Rectal smooth muscle tissue (tissue), 1 donor: ENCODE data around the gene PAPPA.

ENCODE experiments used
- H3K27ac ChIP-seq: one replicate; pipeline ENCODE4 v1.7.0; 2013; ENCODE audit warnings: low read depth, low read length, inconsistent platforms
- H3K27me3 ChIP-seq: one replicate; pipeline ENCODE4 v1.7.0; 2013; ENCODE audit warnings: low read length; ENCODE audit not compliant: control insufficient read depth, insufficient read depth
- H3K36me3 ChIP-seq: one replicate; pipeline ENCODE4 v1.7.0; 2013; ENCODE audit warnings: low read length; ENCODE audit not compliant: control insufficient read depth, insufficient read depth
- H3K4me1 ChIP-seq: one replicate; pipeline ENCODE4 v1.7.0; 2013; ENCODE audit warnings: low read length; ENCODE audit not compliant: control insufficient read depth, insufficient read depth
- H3K4me3 ChIP-seq: one replicate; pipeline ENCODE4 v1.7.0; 2013; ENCODE audit warnings: low read length
- H3K9ac ChIP-seq: one replicate; pipeline ENCODE4 v1.7.0; 2013; ENCODE audit warnings: low read length

PAPPA gene

DNA sequence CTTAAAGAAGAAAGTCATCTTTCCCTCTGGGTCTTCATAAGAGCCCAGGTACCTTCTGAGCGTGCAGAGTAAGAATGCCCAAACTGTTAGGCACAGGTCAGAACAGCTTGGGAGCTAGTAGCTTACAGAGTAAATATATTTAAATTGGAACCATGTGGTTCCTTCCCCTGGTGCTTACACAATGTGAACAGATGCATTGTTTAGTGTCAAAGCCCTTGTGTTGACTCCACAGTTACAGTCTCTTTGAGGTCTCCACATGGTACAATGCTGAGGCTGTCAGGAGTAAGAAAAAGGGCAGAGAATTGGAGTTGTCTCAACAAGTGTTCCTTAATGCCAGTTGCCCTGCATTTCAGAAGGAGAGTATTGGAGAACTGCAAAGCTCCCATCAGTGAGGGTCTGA is 188.5 kb downstream of the PAPPA start:
- Histone ChIP-seq H3K27me3 (no peaks in the 10 kb centered on the region), H3K9ac (no peak overlapping the region), H3K36me3 (no peaks in the 10 kb centered on the region), H3K4me3 (no peak overlapping the region), H3K4me1 (no peaks in the 10 kb centered on the region), H3K27ac (no peak overlapping the region)

DNA sequence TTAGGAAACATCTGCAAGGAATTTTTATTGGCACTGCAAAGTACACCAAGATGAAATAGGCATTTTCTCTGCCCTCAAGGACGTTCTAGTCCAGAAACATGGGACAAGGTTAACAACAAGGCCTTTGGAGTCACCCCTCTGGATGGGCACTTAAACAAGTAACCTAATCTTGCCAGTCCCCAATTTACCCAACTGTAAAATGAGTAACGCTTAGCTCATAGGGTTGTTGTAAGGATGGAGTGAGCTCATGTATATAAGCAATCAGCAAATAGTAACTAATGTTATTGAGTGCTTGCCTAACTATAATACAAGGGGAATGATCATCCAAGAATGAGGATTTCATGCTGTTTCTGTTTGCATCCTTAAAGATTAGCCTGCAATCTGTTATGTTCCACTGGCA is 189.3 kb downstream of the PAPPA start:
- Histone ChIP-seq H3K27me3 (no peaks in the 10 kb centered on the region), H3K4me3 (no peak overlapping the region), H3K9ac (no peak overlapping the region), H3K27ac (no peak overlapping the region), H3K4me1 (no peaks in the 10 kb centered on the region), H3K36me3 (no peaks in the 10 kb centered on the region)

- H3K4me3 ChIP-seq = no peak overlapping the region
- H3K27me3 ChIP-seq = no peaks in the 10 kb centered on the region
- H3K4me1 ChIP-seq = no peaks in the 10 kb centered on the region
- H3K9ac ChIP-seq = no peak overlapping the region
- H3K36me3 ChIP-seq = no peaks in the 10 kb centered on the region
- H3K27ac ChIP-seq = no peak overlapping the region
Observed at GRCh38 chr9:116344416-116344815, 190.8 kb downstream of the PAPPA start.

- Histone ChIP-seq H3K36me3 (no peaks in the 10 kb centered on the region), H3K4me1 (no peaks in the 10 kb centered on the region), H3K27me3 (no peaks in the 10 kb centered on the region), H3K4me3 (no peak overlapping the region), H3K27ac (no peak overlapping the region), H3K9ac (no peak overlapping the region)
Observed at GRCh38 chr9:116345393-116345792, 191.8 kb downstream of the PAPPA start.

- Histone ChIP-seq H3K27ac (no peak overlapping the region), H3K36me3 (no peaks in the 10 kb centered on the region), H3K4me1 (no peaks in the 10 kb centered on the region), H3K9ac (no peak overlapping the region), H3K4me3 (no peak overlapping the region), H3K27me3 (no peaks in the 10 kb centered on the region)
Observed at GRCh38 chr9:116345817-116346216, 192.2 kb downstream of the PAPPA start.

- no peak overlapping the region for H3K9ac ChIP-seq
- no peaks in the 10 kb centered on the region for H3K4me1 ChIP-seq
- no peaks in the 10 kb centered on the region for H3K36me3 ChIP-seq
- H3K27me3 ChIP-seq = no peaks in the 10 kb centered on the region
- no peak overlapping the region for H3K4me3 ChIP-seq
- H3K27ac ChIP-seq = no peak overlapping the region
Observed at GRCh38 chr9:116349684-116350083, 196.1 kb downstream of the PAPPA start.

GRCh38 chr9:116350213-116350612 is 196.6 kb downstream of the PAPPA start:
- Histone ChIP-seq H3K27me3 (no peaks in the 10 kb centered on the region), H3K9ac (no peak overlapping the region), H3K27ac (no peak overlapping the region), H3K4me3 (no peak overlapping the region), H3K36me3 (no peaks in the 10 kb centered on the region), H3K4me1 (peaks cover 4% of the 10 kb centered on the region)

DNA sequence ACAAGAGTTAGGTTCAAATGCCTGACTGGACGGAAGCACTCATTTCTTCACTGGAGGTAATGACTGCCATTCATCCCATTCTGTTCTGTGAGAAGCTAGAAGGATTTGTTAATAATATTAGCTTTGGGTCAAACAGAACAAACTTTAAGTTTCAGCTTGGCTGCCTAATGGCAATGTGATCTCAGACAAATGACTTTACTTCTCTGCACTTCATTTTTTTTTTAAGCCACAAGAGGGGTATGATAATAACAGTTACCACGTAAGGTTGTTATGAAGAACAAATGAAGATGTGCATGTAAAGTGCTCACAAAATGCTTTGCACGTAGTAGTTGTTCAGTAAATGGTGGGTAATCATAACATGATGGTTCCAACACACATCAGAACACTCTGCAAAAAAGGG is 199.4 kb downstream of the PAPPA start:
- no peaks in the 10 kb centered on the region for H3K36me3 ChIP-seq
- H3K9ac ChIP-seq = no peak overlapping the region
- H3K27ac ChIP-seq = no peak overlapping the region
- no peaks in the 10 kb centered on the region for H3K27me3 ChIP-seq
- peaks cover 11% of the 10 kb centered on the region for H3K4me1 ChIP-seq
- H3K4me3 ChIP-seq = no peak overlapping the region

- no peak overlapping the region for H3K4me3 ChIP-seq
- H3K4me1 ChIP-seq = peaks cover 11% of the 10 kb centered on the region
- H3K27ac ChIP-seq = peak overlapping the region; percentile 69
- no peak overlapping the region for H3K9ac ChIP-seq
- H3K27me3 ChIP-seq = no peaks in the 10 kb centered on the region
- no peaks in the 10 kb centered on the region for H3K36me3 ChIP-seq
Observed at GRCh38 chr9:116355153-116355921, 201.7 kb downstream of the PAPPA start.

GRCh38 chr9:116358251-116358650 is 204.7 kb downstream of the PAPPA start:
- Histone ChIP-seq H3K36me3 (no peaks in the 10 kb centered on the region), H3K4me1 (peaks cover 11% of the 10 kb centered on the region), H3K27ac (no peak overlapping the region), H3K9ac (no peak overlapping the region), H3K27me3 (no peaks in the 10 kb centered on the region), H3K4me3 (no peak overlapping the region)

DNA sequence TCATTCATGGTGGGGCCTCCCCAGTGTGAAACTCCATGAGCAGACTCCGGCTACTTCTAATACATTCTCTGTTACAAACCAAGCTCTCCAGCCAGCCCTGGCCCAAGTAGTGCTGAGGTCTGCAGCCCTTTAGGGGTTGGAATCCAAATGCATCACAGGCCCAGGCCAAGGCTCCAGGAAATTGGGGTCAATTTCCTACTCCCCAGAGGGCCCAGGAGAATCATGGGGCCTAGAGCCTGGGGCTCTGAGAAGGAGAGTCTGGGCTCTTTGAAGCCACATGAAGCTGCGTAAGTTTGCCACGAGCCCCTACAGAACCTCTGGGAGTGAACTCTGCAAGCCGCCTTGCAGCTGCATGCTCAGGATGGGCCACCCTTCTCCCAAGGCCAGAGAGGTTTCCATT is 206.4 kb downstream of the PAPPA start:
- H3K9ac ChIP-seq = no peak overlapping the region
- no peak overlapping the region for H3K4me3 ChIP-seq
- no peak overlapping the region for H3K27ac ChIP-seq
- no peaks in the 10 kb centered on the region for H3K36me3 ChIP-seq
- H3K4me1 ChIP-seq = peaks cover 13% of the 10 kb centered on the region
- no peaks in the 10 kb centered on the region for H3K27me3 ChIP-seq

DNA sequence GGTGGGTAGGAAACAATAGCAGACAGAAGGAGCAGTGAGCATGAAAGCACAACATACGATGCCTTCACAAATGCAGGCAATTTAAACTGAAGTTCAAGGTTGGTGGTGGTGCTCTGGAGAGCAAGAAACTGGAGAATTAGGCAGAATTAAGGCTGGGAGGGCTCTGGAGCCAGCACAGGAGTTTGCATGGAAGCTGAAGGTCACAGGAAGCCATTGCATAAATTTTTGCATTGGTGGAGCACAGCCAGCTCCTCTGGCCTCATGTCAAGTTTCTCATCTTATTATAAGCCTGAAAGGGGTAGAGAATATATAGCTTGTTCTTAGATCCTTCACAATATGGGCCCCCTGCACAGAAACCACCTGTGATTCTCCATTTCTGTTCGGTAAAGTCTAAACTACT is 207.4 kb downstream of the PAPPA start:
- H3K4me3 ChIP-seq = no peak overlapping the region
- H3K9ac ChIP-seq = no peak overlapping the region
- no peaks in the 10 kb centered on the region for H3K27me3 ChIP-seq

DNA sequence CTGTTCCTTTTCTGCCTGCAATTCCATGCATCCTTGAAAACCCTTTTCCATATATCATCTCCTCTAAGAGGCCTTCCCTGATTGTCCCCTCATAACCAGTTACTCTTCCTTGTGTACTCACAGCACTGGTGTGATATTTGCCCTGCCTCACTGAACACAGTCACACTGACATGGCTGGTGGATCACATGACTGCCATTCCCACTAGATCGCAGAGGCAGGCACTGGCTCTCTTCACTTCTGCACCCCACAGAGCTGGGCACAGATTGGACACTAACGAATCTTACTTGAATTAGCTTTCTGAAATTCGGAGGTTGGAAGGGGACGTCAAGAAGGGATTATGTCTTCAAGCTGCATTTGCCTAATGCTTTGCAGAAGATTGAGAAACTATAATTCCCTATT is 208.0 kb downstream of the PAPPA start:
- Histone ChIP-seq H3K9ac (no peak overlapping the region), H3K27me3 (no peaks in the 10 kb centered on the region), H3K27ac (no peak overlapping the region), H3K4me3 (no peak overlapping the region), H3K36me3 (no peaks in the 10 kb centered on the region), H3K4me1 (peaks cover 7% of the 10 kb centered on the region)

More for the DNA sequence above, 207.4 kb downstream of the PAPPA start:
- Histone ChIP-seq H3K36me3 (no peaks in the 10 kb centered on the region), H3K4me1 (peaks cover 10% of the 10 kb centered on the region), H3K27ac (no peak overlapping the region)
